IPS-11a (cell line): Measurements from ENCODE around the gene SLIT3.

Experiments
- H3K4me3 ChIP-seq: one replicate; pipeline ENCODE4 v1.5.1; 2013; ENCODE audit warnings: low read depth, low read length, control low read depth

Gene SLIT3

DNA sequence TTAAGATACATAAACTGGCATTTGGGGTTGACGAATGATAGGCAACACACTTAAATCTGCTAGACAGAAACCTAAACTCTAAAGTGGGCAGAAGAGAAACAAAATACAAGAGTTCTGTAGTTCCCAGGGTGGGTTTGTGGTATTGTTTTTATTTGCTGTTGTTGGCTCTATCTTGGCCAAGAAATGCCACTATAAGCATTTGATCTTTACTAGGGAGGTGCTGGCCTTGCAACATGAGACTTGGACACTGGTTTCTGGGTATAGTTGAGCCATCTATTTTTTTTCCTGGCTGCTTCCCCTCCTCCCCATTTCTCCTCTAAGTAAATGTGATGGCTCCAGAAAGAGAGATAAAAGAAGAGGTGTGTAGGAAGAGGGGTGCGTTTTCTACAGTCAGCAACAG is 251.2 kb downstream of the SLIT3 start:
- no peak overlapping the region for H3K4me3 ChIP-seq

- H3K4me3 ChIP-seq, result no peak overlapping the region
Measured at GRCh38 chr5:169048181-169049125, 252.5 kb downstream of the SLIT3 start.

- no peak overlapping the region for H3K4me3 ChIP-seq
Measured at GRCh38 chr5:169044962-169045361, 256.0 kb downstream of the SLIT3 start.

- H3K4me3 ChIP-seq, result no peak overlapping the region
Measured at GRCh38 chr5:169041180-169041579, 259.8 kb downstream of the SLIT3 start.

- no peak overlapping the region for H3K4me3 ChIP-seq
Measured at GRCh38 chr5:169039592-169039991, 261.3 kb downstream of the SLIT3 start.

GRCh38 chr5:169037466-169037865 is 263.5 kb downstream of the SLIT3 start:
- no peak overlapping the region for H3K4me3 ChIP-seq

- no peak overlapping the region for H3K4me3 ChIP-seq
Measured at GRCh38 chr5:169036079-169036805, 264.7 kb downstream of the SLIT3 start.

GRCh38 chr5:169029661-169030274 is 271.2 kb downstream of the SLIT3 start:
- H3K4me3 ChIP-seq, result no peak overlapping the region

DNA sequence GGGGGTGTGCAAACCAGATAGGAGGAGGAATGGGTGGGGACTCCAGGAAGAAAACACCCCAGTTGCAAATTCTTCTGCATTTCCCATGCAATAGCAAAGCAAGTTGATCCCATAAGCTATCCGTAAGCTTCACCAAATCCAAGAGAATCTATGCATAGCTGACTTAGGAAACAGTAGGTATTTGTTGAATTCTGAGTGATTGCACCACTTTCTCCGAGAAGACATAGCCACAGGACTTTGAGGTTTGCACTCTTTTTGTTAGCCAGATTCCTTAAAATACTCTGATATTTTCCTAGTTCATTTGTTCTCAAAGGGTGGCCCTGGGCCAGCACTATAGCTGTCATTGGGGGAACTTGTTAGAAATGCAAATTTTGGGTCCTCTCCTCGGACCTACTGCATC is 271.9 kb downstream of the SLIT3 start:
- H3K4me3 ChIP-seq, result no peak overlapping the region

- H3K4me3 ChIP-seq, result no peak overlapping the region
Measured at GRCh38 chr5:169027501-169028061, 273.4 kb downstream of the SLIT3 start.

- H3K4me3 ChIP-seq, result no peak overlapping the region
Measured at GRCh38 chr5:169025491-169025890, 275.4 kb downstream of the SLIT3 start.

- H3K4me3 ChIP-seq, result no peak overlapping the region
Measured at GRCh38 chr5:169024421-169024820, 276.5 kb downstream of the SLIT3 start.

DNA sequence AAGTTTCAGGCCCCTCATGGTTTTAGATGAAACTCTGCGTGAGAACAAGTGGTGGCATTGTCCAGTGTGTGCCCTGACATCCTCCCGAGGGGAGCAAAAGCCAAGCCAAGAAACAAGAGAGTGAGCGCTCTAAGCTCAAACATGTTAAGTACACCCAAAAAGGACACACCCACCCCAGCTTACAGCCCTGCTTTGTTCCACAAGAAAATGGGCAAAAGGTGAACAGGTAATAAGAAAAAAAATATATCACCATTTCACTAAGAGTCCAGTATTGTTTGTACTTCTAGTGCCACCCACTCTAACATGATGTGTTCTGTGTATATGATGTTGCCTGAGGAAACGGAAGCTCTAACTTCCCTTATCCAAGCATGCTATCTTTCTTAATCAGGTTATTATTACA is 278.2 kb downstream of the SLIT3 start:
- H3K4me3 ChIP-seq, result no peak overlapping the region

DNA sequence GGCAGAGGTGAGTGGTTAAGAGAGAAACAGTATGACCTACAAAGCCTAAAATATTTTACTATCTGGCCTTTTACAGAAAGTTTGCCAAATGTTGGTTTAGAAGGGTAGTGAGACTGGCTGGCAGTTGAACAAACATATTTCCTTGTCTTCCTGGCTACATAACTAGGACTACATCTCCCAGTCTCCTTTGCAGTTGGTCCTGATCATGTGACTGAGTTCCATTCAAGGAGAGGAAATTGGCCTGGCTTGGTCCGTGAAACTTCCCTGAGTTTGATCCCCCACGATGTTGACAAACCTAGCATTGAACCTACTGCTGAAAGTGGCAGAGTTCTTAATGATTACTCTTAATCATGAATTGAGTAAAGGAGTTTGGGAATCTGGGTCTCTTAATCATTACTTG is 280.8 kb downstream of the SLIT3 start:
- H3K4me3 ChIP-seq, result no peak overlapping the region

- H3K4me3 ChIP-seq, result no peak overlapping the region
Measured at GRCh38 chr5:169018925-169019324, 282.0 kb downstream of the SLIT3 start.

DNA sequence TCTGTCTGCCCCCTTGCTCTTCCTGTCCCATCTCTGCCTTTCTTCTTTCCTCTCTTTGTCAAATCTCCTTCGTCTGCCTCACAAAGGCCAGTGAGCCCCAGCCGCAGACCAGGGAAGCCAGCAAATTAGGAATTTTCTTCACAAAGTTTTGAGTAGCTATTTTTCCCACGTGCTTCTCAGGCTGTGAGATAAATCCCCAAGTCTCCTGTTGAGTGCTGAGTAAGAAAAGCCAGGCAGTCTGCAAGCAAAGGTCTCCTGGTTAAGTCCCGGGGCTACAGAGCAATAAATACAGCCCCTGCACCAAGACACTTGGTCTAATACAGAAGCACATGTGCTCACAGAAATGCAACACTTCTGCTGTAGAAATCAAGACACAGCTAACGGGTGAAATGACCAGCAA is 284.9 kb downstream of the SLIT3 start:
- no peak overlapping the region for H3K4me3 ChIP-seq

- no peak overlapping the region for H3K4me3 ChIP-seq
Measured at GRCh38 chr5:169013846-169014245, 287.1 kb downstream of the SLIT3 start.

GRCh38 chr5:169013208-169013728 is 287.7 kb downstream of the SLIT3 start:
- no peak overlapping the region for H3K4me3 ChIP-seq

- no peak overlapping the region for H3K4me3 ChIP-seq
Measured at GRCh38 chr5:169012450-169012849, 288.5 kb downstream of the SLIT3 start.

DNA sequence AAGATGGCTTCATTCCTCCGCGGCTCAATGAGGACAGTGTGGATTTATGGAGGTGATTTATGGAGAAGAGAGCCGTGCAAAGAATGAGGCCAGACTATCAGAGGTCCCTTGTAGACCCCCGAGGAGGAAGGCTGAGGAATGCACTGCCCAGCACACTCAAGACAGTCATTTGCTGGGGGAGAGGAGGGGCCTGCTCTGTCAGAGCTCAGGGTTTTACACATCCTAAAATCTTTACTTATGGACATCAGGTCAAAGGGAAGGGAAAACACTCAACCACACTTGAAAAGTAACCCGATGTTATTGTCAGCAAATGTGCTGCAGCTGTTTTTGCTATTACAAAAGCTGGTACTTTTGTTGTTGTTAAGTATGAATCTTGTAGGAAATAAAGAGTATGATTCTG is 289.5 kb downstream of the SLIT3 start:
- H3K4me3 ChIP-seq, result no peak overlapping the region

DNA sequence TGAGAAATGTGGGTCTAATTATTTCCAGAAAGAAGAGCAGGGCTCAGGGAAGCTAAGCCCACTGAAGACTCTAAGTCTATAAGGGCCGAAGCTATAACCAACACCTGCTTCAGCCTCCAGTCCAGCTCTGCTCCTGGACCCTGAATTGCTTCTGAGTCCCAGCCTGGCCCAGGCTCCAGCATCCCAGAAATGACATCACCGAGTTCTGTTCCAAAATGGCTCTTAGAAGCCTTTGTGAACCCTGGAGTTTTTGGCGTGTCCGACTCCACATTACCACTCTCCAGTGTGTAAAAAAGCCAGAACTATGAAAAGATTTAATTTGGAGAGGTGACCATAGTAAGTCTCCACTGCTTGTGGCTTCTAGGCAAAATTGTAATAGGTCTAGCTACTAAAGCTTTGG is 289.9 kb downstream of the SLIT3 start:
- no peak overlapping the region for H3K4me3 ChIP-seq
